Mesenchymal stem cell (in vitro differentiated cells and primary cell): ENCODE results near the gene KLC4.

Experiments used
- DNase-seq: peaks from one replicate; pipeline ENCODE4 v3.0.0-alpha.2; 2013
- H2AFZ ChIP-seq: one replicate; pipeline ENCODE4 v1.6.1; 2013; ENCODE audit warnings: low read depth, mild to moderate bottlenecking, control low read depth, inconsistent platforms, low read length, moderate library complexity
- H2AK5ac ChIP-seq: 2 replicates; pipeline ENCODE4 v1.6.1; 2013; ENCODE audit warnings: low read length, moderate library complexity, mild to moderate bottlenecking, inconsistent platforms; ENCODE audit not compliant: severe bottlenecking
- H2BK120ac ChIP-seq: one replicate; pipeline ENCODE4 v1.6.1; 2013; ENCODE audit warnings: low read depth, mild to moderate bottlenecking, inconsistent platforms, low read length, moderate library complexity
- H2BK12ac ChIP-seq, 2 experiments: one replicate each; pipeline ENCODE4 v1.6.1; 2013; ENCODE audit warnings: inconsistent platforms in 2 of 2, low read length in 2 of 2, mild to moderate bottlenecking in 2 of 2, moderate library complexity in 2 of 2, control low read depth in 1 of 2
- H2BK15ac ChIP-seq: one replicate; pipeline ENCODE4 v1.6.1; 2013; ENCODE audit warnings: mild to moderate bottlenecking, low read depth, inconsistent platforms; ENCODE audit not compliant: poor library complexity, severe bottlenecking
- H2BK5ac ChIP-seq: 2 replicates; pipeline ENCODE4 v1.6.1; 2013; ENCODE audit warnings: low read depth, mild to moderate bottlenecking, low read length, control low read depth, inconsistent platforms; ENCODE audit not compliant: poor library complexity, severe bottlenecking
- H3K14ac ChIP-seq, 2 experiments: one replicate each; pipeline ENCODE4 v1.6.1; 2013; ENCODE audit warnings: inconsistent platforms in 2 of 2, low read length in 2 of 2, control low read depth in 1 of 2, mild to moderate bottlenecking in 1 of 2, moderate library complexity in 1 of 2
- H3K18ac ChIP-seq, 2 experiments: one replicate each; pipeline ENCODE4 v1.6.1; 2013; ENCODE audit warnings: inconsistent platforms in 2 of 2, low read length in 2 of 2, control low read depth in 1 of 2, low read depth in 1 of 2, mild to moderate bottlenecking in 1 of 2
- H3K23ac ChIP-seq, 2 experiments: one replicate each; pipeline ENCODE4 v1.6.1; 2013; ENCODE audit warnings: inconsistent platforms in 2 of 2, low read length in 2 of 2, mild to moderate bottlenecking in 2 of 2, moderate library complexity in 2 of 2, control low read depth in 1 of 2
- H3K27ac ChIP-seq: 2 replicates; pipeline ENCODE4 v1.5.1; 2013; ENCODE audit warnings: mild to moderate bottlenecking, moderate library complexity, low read length, control low read depth, inconsistent platforms; ENCODE audit not compliant: poor library complexity, severe bottlenecking
- H3K27me3 ChIP-seq, 2 experiments: 2 replicates each; pipeline versions ENCODE4 v1.6.1 to v1.7.0; 2013; ENCODE audit warnings: low read length in 2 of 2, mild to moderate bottlenecking in 2 of 2, moderate library complexity in 2 of 2, control low read depth in 1 of 2, inconsistent platforms in 1 of 2; ENCODE audit not compliant: control insufficient read depth in 1 of 2, insufficient read depth in 1 of 2
- H3K36me3 ChIP-seq, 2 experiments: 2 replicates each; pipeline versions ENCODE4 v1.6.1 to v1.7.0; 2013; ENCODE audit warnings: low read length in 2 of 2, control low read depth in 1 of 2, inconsistent platforms in 1 of 2, low read depth in 1 of 2, mild to moderate bottlenecking in 1 of 2; ENCODE audit not compliant: insufficient read depth in 2 of 2, control insufficient read depth in 1 of 2
- H3K4ac ChIP-seq, 2 experiments: one replicate each; pipeline ENCODE4 v1.6.1; 2013; ENCODE audit warnings: inconsistent platforms in 2 of 2, low read length in 2 of 2, mild to moderate bottlenecking in 2 of 2, moderate library complexity in 2 of 2, control low read depth in 1 of 2, low read depth in 1 of 2
- H3K4me1 ChIP-seq: 2 replicates; pipeline ENCODE4 v1.6.1; 2013; ENCODE audit warnings: low read depth, low read length, control low read depth; ENCODE audit not compliant: control insufficient read depth, insufficient read depth
- H3K4me2 ChIP-seq: 2 replicates; pipeline ENCODE4 v1.6.1; 2013; ENCODE audit warnings: low read length, mild to moderate bottlenecking, inconsistent platforms; ENCODE audit not compliant: poor library complexity, severe bottlenecking
- H3K4me3 ChIP-seq, 2 experiments: 2 replicates each; pipeline versions ENCODE4 v1.5.1 to v1.7.0; 2013; ENCODE audit warnings: low read length in 2 of 2, mild to moderate bottlenecking in 2 of 2, control low read depth in 1 of 2, low read depth in 1 of 2; ENCODE audit not compliant: insufficient read depth in 1 of 2
- H3K79me1 ChIP-seq: replicated peaks from 2 replicates; pipeline ENCODE4 v1.6.1; 2013; ENCODE audit warnings: mild to moderate bottlenecking, control low read depth, low read length, inconsistent platforms; ENCODE audit not compliant: poor library complexity, severe bottlenecking
- H3K9ac ChIP-seq: 2 replicates; pipeline ENCODE4 v1.7.0; 2013; ENCODE audit warnings: mild to moderate bottlenecking, low read length, moderate library complexity
- H3K9me3 ChIP-seq: 2 replicates; pipeline ENCODE4 v1.7.0; 2013; ENCODE audit warnings: mild to moderate bottlenecking, low read length; ENCODE audit not compliant: control insufficient read depth
- H4K8ac ChIP-seq: one replicate; pipeline ENCODE4 v1.6.1; 2013; ENCODE audit warnings: inconsistent platforms, mild to moderate bottlenecking, low read length, moderate library complexity
- H4K91ac ChIP-seq: one replicate; pipeline ENCODE4 v1.6.1; 2013; ENCODE audit warnings: mild to moderate bottlenecking, low read length, inconsistent platforms
- WGBS: methylation state at CpG from one replicate; pipeline ENCODE4 v1.1.7; 2013; ENCODE audit warnings: mixed read lengths; 5-methylcytosine and 5-hydroxymethylcytosine counted together

Gene KLC4

GRCh38 chr6:43089874-43090558 is 30.6 kb downstream of the KLC4 start:
- Histone ChIP-seq H3K36me3 (no peaks in the 10 kb centered on the region), H3K79me1 (peaks cover 3% of the 10 kb centered on the region), H3K27ac (peak overlapping the region; percentile 88), H3K27me3 (no peaks in the 10 kb centered on the region), H2BK12ac (no peak overlapping the region), H4K91ac (peak overlapping the region; percentile 77), H3K14ac (no peak overlapping the region), H3K4me2 (peak overlapping the region; percentile 46), H3K4me1 (peaks cover 45% of the 10 kb centered on the region), H4K8ac (peak overlapping the region; percentile 35), H3K9ac (peak overlapping the region; percentile 17), H3K4ac (peak overlapping the region; percentile 38 to 67), H2BK120ac (no peak overlapping the region), H3K4me3 (no peak overlapping the region), H3K18ac (peak overlapping the region in 1 of 2 experiments; percentile 46), H2AFZ (no peak overlapping the region), H3K9me3 (no peaks in the 10 kb centered on the region), H2BK5ac (peak overlapping the region; percentile 77), H2AK5ac (peak overlapping the region; percentile 97), H3K23ac (peak overlapping the region in 1 of 2 experiments; percentile 89), H2BK15ac (peak overlapping the region; percentile 84)
- WGBS: 43% methylated on average over 7 of the region's 8 CpGs
- DNase-seq: peak; percentile 20

- no peak overlapping the region for H2BK120ac ChIP-seq
- peak overlapping the region; percentile 17 for H3K9ac ChIP-seq
- 60% methylated on average over 2 of the region's 2 CpGs for WGBS
- no peak overlapping the region for H2BK12ac ChIP-seq
- peak overlapping the region in 1 of 2 experiments; percentile 11 for H3K4ac ChIP-seq
- H3K18ac ChIP-seq: no peak overlapping the region
- no peak overlapping the region for H2BK5ac ChIP-seq
- no peak overlapping the region for H2BK15ac ChIP-seq
- H3K27ac ChIP-seq: peak overlapping the region; percentile 88
- no peak overlapping the region for H3K14ac ChIP-seq
- H4K8ac ChIP-seq: no peak overlapping the region
- peaks cover 3% of the 10 kb centered on the region for H3K79me1 ChIP-seq
- H3K4me3 ChIP-seq: no peak overlapping the region
- H2AK5ac ChIP-seq: peak overlapping the region; percentile 97
- no peaks in the 10 kb centered on the region for H3K36me3 ChIP-seq
- H2AFZ ChIP-seq: no peak overlapping the region
- H3K23ac ChIP-seq: no peak overlapping the region
- peaks cover 45% of the 10 kb centered on the region for H3K4me1 ChIP-seq
- peak overlapping the region; percentile 46 for H3K4me2 ChIP-seq
- no peak overlapping the region for H4K91ac ChIP-seq
- H3K9me3 ChIP-seq: no peaks in the 10 kb centered on the region
- no peaks in the 10 kb centered on the region for H3K27me3 ChIP-seq
- DNase-seq: peak; percentile 27
These were observed 31.1 kb downstream of the KLC4 start for GRCh38 chr6:43090559-43090956.

- H3K23ac ChIP-seq: no peak overlapping the region
- DNase-seq: no peak
- peak overlapping the region; percentile 96 for H2AK5ac ChIP-seq
- no peak overlapping the region for H3K4me3 ChIP-seq
- peaks cover 46% of the 10 kb centered on the region for H3K4me1 ChIP-seq
- no peak overlapping the region for H2BK12ac ChIP-seq
- H3K9me3 ChIP-seq: no peaks in the 10 kb centered on the region
- H3K79me1 ChIP-seq: peaks cover 3% of the 10 kb centered on the region
- H2BK120ac ChIP-seq: no peak overlapping the region
- H3K27me3 ChIP-seq: no peaks in the 10 kb centered on the region
- no peak overlapping the region for H2BK15ac ChIP-seq
- no peaks in the 10 kb centered on the region for H3K36me3 ChIP-seq
- H3K4ac ChIP-seq: no peak overlapping the region
- H2AFZ ChIP-seq: no peak overlapping the region
- no peak overlapping the region for H3K4me2 ChIP-seq
- peak overlapping the region; percentile 88 for H3K27ac ChIP-seq
- H4K91ac ChIP-seq: no peak overlapping the region
- no peak overlapping the region for H4K8ac ChIP-seq
- 95% methylated on average over 4 of the region's 5 CpGs for WGBS
- H3K18ac ChIP-seq: no peak overlapping the region
- H3K9ac ChIP-seq: no peak overlapping the region
- no peak overlapping the region for H3K14ac ChIP-seq
- H2BK5ac ChIP-seq: no peak overlapping the region
These were observed 31.6 kb downstream of the KLC4 start for GRCh38 chr6:43091020-43091419.

GRCh38 chr6:43091436-43091991 is 32.1 kb downstream of the KLC4 start:
- Histone ChIP-seq H2BK5ac (no peak overlapping the region), H3K27ac (no peak overlapping the region), H2BK12ac (no peak overlapping the region), H4K91ac (no peak overlapping the region), H3K9ac (no peak overlapping the region), H3K79me1 (peaks cover 1% of the 10 kb centered on the region), H3K14ac (no peak overlapping the region), H2BK15ac (no peak overlapping the region), H2AK5ac (no peak overlapping the region), H3K18ac (no peak overlapping the region), H2BK120ac (no peak overlapping the region), H3K4me1 (peaks cover 47% of the 10 kb centered on the region), H4K8ac (no peak overlapping the region), H3K27me3 (no peaks in the 10 kb centered on the region), H2AFZ (no peak overlapping the region), H3K4me2 (no peak overlapping the region), H3K4me3 (no peak overlapping the region), H3K23ac (no peak overlapping the region), H3K9me3 (no peaks in the 10 kb centered on the region), H3K4ac (no peak overlapping the region), H3K36me3 (no peaks in the 10 kb centered on the region)
- no peak for DNase-seq
- WGBS: 99% methylated on average over 6 of the region's 10 CpGs
